Measurements from ENCODE around the gene UBE3A.
"Not testable (repeated sequence)": the region's sequence is repeated elsewhere in the genome, so short reads cannot be mapped to it uniquely, and the experiment has no call there.

Gene UBE3A

DNA sequence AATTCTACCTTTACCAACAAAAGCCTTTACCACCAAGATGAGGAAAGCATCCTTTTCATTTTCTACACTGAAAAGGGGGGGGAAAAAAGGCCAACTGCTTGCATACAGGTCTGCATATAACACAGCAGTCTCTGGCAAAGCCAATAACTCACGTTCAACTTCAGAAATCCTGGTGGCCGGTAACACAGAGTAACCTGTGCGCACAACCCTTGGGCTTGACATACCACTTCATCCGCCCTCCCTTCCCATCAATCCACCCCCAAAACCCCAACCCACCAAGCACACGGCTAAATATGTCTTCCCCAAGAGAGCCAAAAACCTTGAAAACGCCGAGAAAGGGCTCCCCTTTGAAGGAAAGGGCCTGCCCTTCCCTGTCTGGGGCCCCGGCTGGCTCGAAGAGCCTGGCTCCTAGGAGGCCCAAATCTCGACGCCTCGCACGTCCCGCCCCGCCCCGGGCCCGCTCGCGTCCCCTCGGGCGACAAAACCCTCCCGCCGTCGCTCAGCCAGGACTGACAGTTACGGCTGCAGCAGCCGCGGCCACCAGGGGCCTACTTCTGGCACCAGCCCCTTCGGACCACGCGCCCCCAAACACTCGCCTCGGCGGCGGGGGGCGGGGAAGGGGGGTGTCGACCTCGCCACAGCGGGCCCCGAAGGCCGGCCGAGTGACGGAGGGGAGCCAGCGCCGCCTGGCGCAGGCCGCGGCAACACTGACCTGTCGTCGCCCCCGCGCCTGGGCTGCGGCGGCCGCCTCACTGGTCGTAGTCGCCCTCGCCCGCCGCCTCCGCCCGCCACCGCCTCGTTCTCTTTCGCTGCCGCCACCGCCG lies 835 bp downstream of the UBE3A start:
- no peak for DNase-seq

DNA sequence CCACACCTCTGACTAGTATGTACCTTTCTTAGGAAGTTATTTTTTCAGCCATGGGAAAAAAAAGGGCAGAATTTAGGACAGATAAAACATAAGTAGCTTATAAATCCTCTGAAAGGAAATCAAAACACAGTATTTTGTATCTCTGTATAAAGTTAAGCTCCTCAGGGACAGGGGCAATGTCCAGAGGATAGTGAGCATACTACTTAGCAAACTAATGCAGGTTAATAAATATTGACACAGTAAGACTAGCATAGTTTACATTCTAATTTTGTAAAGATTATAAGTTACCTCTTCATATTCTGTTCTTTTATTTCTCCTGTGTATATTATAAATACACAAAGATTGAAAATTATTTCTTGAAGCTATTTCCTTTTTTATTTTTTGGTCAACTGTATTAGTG lies 2.1 kb downstream of the UBE3A start:
- DNase-seq = no peak

DNA sequence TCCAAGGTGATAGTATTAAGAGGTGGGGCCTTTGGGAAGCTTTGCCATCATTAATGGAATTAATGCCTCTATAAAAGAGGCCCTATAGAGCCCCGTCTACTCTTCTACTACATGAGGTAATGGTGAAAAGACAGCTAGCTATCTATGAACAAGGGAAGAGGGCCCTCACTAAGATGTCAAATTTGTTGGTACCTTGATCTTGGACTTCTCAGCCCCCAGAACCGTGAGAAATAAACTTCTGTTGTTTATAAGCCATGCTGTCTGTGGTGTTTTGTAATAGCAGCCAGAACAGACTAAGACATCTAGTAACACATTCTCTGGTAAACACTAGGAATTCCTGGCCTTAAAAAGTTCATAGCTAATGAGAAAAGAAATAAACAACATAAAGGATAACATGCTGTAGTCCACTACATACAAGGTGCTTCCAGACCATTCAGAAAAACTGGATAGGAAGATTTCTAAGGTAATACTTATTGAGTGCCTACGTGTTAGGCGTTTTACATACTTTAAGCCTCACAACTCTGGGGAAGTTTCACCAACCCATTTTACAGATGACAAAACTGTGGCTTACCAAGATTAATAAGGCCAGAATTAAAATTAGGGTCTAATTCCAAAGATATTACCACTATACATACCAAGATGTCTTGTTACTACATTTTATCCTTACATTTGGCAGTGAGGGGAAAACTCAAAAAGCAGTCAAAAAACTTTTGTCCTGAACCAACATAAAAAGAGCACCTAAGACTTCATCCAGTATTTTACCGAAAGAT lies 3.2 kb downstream of the UBE3A start:
- DNase-seq = no peak

DNA sequence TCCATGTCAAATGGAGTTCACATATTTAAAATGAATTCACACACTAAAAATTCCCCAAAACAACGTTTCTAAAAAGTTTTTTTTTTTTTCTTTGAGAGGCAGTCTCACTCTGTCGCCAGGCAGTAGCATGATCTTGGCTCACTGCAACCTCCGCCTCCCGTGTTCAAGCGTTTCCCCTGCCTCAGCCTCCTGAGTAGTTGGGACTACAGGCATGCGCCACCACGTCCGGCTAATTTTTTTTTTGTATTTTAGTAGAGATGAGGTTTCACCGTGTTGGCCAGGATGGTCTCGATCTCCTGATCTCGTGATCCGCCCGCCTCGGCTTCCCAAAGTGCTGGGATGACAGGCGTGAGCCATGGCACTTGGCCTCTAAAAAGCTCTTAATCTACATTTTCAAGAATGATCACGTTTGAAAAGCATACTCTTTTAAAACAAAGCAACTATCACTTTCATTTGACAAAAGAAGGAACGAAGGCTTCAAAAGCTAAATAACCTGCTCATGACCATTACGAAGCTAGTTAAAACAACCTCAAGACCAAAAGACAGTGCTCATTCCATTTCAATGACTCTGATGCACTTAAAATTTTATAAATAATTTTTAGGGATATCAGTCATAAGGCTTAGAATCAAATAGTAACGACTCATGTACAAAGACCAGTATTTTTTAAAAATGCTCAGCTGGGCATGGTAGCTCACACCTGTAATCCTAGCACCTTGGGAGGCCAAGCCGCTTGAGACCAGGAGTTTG lies 5.5 kb downstream of the UBE3A start:
- DNase-seq = no peak

DNA sequence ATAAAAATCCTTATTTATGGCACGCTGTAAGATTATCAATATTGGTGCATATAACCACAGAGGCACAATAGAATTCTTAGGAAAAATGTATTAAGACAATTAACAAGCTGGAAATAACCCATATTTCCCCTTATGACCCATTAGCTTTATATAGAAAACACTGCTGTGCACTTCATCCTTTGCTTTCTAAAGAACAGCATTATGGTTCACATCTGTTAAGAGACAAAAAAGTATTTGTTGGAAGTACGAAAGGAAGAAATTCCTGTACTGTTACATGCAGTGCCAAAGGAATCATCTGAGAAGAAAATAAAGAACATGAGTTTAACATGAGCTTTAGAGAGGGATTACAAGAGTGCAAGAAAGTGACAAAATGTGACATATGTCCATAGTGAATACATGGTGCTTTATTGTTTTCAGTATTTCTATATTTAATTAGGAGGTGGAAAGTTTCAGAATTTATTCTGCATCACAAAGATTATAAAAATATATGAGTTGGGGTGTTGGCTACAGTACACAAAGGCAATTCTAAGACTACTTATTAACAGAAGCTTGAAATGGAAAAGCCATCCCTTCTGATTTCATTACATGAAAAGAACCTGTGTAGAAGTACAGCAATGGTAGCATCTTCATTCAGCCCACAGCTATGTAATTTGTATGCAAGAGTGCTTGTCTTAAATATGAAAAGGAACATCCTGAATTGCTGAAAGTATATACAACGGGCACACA lies 6.8 kb downstream of the UBE3A start:
- no peak for DNase-seq

DNA sequence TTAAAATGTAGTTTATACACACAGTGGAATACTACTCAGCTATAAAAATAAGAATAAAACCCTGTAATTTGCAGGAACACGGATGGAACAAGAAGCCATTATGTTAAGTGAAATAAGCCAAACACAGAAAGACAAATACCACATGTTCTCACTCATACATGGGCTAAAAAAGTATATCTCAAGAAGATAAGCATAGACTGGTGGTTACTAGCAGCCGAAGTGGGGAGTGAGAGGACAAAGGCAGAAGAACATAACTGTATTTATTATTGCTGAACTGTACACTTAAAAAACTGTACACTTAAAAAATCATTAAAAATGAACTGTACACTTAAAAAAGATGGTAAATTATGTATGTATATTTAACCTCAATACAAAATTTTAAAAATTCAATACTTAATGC lies 11.0 kb downstream of the UBE3A start:
- no peak for DNase-seq

DNA sequence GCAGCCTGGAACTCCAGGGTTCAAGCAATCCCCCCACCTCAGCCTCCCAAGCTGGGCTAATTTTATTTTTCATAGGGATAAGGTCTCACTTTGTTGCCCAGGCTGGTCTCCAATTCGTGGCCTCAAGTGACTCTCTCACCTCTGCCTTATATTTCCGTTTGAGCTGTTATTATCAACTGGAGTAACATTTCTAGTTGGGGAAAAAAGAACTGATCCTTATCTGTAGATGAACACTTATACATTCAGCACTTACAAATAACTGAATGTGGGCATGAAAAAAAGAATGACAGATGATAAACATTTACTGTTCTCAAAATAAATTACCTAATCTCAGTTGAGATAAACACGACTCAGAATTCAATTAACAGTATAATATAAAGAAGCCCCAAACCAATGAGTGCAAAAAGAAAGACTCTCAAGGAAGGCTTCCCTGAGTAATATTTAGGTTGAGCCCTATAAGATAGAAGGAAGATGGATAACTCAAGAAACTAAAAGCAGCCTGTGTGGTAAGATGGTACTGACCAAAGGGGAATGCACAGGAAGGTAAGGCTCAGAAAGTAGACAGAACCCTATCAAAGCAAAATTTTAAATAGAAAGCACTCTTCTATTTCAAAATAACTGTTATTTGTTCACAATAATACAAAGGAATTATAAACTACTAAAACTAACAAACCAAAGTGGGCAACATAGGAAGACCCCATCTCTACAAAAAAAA lies 11.8 kb downstream of the UBE3A start:
- DNase-seq = no peak

DNA sequence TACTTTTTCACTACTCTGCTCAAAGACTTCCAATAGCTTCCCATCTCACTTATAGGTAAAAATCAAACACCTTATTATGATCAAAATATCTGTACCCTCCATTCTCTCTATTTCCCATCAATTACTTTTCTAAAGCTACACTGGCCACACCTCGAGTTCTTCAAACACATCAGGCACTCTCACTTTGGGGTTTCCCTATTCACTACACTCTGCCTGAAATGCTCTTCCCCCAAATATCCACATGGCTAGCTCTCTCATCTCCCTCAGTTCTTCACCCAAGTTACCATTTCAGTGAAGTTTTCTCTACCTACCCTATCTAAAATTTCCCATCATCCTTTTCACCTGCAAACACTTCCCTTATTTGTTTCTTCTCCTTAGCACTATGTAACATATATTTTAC lies 14.8 kb downstream of the UBE3A start:
- DNase-seq = no peak

DNA sequence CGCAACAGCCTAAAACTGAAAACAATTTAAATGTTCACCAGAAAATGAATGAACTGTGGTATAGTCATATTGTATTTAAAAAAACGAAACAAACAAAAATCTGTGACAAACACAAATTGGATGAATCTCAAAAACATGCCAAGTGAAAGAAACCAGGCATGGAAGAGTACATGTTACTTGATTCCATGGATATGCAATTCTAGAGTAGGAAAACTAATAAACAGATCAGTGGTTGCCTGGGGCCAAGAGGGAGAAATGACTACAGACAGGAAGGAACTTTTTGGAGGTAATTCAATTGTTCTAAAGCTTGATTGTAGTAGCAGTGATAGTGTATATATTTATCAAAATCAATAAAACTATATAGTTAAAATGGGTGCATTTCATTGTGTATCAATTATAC lies 16.8 kb downstream of the UBE3A start:
- no peak for DNase-seq

DNA sequence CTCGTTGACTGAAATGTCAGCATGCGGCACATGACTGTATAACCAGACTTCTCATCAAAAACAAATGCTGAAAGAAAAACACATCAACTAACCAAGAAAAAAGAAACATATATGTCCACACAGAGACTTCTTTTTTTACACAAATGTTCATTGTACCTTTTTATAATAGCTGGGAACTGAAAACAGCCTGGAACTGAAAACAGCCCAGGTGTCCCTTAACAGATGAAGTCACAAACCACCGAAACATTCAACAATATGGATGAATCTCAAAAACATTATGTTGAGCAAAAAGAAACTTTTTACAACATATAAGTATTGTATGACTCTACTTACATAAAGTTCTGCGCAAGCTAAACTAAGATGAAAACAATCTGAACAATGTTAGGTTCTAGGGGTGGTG lies 20.6 kb downstream of the UBE3A start:
- DNase-seq = no peak

DNA sequence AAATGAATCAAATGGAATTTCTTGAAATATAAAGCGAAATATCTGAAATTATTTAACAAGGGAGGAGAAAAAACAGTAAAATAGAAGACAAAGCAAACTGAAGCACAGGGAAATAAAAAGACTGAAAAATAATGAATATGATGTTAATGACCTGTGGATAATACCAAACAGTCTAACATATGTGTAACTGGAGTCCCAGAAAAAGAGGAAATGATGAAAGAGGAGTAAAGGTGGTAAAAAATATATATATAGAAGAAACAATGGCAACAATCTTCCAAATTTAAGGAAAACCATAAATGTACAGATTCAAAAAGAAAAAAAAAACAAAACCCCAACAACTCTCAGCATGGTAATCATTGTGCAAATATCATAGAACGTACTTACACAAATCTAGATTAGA lies 21.2 kb downstream of the UBE3A start:
- no peak for DNase-seq

DNA sequence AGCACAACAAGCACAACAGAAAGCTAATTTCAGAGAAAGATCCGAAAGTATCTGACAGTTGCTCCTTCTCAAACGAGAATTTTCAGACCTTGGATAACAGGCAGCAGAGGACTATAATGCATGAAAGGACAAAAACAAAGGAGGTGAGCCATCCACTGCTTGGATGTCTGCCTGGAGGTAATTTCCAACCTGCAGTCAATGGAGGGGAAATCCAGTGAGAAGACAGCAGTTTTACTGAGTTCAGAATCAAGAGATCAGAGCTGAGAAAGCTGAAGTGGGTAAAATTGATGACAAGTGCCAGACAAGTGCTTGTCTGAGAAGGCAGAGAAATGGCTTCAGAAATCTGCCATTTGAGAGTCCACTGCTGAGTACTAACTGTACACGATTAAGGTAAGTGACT lies 22.1 kb downstream of the UBE3A start:
- DNase-seq = no peak

DNA sequence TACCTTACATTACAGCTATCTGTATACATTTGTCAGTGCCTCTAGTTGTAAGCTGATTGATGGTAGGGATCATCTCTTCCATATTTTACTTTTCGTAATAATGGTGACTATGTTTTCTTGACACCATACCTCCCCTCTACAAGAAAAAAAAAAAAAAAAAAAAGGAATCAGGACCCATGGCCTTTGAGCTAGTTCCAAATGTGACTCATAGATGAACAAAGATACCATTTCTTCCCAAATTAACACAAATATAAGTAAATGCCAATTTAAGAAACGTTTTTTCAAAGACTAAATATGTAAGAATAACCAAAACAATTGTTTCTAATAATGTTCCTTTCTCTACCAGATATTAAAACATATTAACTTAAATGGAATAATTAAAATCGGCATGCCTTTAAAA lies 23.1 kb downstream of the UBE3A start:
- no peak for DNase-seq

DNA sequence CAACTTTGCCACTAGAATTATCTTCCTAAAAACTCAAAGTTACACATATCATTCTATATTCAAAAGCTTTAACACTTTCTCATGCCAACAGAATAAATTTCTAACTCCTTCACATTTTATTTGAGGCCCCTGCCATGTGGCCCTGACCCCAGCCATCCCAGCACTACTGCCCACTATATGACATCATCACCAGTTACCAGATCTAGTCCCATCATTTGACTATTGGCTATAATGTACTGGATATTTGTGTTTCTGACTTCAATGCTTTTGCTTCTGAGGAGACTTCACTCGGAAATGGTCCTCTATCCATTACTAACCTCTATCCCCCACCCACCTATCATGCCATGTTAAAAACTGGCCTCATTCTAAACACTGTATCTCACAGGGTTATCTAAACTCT lies 23.6 kb downstream of the UBE3A start:
- no peak for DNase-seq

DNA sequence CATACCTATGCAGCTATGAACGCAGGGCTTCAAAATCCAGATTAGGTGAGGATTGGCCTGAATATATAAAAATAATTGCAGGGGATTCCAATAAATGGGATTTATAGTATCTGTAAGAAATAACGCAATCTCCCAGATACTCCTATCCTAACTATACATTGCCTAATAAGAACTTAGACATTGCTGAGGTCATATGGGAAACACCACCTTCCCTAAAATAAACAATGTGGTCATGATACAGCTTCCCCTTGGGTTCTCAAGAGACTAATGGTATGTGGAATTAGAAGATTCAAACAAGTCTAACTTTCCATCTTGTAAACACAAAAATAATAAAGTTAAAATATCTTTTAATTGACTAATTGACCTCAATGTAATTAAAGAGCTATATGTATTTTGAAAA lies 28.2 kb downstream of the UBE3A start:
- no peak for DNase-seq

DNA sequence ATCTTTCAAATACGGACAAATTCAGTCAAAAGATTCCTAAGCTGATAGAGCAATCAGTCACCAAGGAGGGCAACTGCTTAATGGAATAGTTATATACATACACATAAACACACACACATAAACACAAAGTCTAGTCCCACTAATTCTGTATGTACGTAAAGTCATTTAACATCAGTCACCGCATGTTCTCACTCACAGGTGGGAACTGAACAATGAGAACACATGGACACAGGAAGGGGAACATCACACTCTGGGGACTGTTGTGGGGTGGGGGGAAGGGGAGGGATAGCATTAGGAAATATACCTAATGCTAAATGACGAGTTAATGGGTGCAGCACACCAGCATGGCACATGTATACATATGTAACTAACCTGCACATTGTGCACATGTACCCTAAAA lies 29.1 kb downstream of the UBE3A start:
- not testable (repeated sequence) for DNase-seq

DNA sequence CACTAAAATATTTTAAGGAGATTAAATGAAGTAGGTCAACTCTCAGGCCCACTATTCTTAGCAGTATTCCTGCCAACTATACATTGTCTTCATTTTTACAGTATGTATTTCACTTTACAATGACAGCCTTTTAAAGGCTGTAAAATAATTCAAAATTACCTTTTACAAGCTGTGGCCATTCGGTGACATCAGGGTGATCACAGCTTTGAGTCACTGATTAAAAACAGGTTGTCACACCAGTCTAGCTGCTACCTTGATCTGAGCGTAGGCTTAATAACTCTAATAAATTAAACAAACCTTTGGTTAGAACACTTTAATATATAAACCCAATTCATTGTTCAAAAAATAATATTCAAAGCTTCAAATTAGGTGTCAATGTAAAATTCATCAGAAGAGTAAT lies 29.9 kb downstream of the UBE3A start:
- DNase-seq = no peak

DNA sequence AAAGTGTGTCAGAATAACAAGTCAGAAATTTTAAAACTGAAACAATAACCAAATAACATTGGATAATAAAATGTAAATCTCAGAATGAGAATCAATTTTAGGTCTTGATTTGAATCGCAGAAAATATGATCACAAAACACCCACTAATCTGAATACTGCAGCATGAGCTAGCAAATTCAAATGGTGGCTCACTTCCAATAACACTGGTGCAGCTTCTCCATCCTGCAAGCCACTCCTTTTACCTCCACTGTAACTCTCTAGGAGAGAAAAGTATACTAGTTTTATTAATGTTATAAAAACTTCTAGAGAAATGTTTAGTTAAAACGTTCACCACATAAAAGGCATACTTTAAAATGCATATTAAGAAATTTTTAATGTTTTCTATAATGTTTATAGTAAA lies 30.4 kb downstream of the UBE3A start:
- DNase-seq = no peak

DNA sequence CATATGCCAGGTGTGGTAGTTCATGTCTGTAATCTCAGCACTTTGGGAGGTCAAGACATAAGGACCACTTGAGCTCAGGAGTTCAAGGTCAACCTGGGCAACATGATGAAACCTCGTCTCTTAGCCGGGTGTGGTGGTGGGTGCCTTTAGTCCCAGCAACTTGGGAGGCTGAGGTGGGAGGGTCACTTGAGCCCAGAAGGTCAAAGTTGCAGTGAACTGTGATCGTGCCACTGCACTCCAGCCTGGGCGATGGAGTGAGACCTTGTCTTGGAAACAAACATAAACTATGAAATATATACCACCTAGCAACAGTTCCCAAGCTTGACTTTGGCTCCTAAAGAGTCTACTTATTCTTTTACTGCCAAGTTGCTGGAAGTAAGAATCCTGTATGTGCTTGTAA lies 30.9 kb downstream of the UBE3A start:
- DNase-seq = no peak

DNA sequence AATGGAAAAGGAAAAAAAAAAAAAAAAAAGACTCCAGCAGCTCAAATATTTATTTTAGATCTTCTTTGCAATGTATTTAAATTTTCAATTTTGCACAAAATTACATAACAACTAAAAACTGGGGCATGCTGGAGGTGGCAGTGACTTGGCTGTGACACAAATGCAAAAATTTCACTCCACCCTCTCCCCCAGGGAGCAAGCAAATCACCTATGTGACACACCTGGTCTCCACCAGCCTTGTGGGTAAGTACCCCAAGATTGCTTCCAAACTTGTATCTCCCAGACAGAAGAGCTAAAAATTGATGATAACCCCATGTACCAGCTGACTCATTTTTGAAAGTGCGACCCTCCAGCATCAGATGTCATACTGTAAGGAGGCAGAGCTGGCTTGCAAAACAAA lies 32.0 kb downstream of the UBE3A start:
- DNase-seq = no peak

DNA sequence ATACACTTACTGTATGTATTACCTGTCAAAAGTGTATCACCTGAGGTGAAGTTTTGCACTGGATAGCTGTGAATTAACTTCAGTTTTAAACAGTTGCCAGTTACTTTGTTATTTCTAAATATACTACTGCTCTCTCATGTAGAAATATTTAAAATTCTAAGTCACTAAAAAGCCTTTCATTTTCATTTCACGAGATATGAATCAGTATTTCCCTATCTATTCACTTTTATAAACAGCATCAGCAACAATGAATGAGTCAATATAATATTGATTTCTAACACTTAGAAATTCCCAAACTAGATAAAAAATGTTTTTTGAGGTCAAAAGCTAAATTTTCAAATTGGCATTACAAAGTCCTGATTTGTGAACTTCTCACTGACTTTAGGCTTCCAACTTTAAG lies 32.6 kb downstream of the UBE3A start:
- no peak for DNase-seq

DNA sequence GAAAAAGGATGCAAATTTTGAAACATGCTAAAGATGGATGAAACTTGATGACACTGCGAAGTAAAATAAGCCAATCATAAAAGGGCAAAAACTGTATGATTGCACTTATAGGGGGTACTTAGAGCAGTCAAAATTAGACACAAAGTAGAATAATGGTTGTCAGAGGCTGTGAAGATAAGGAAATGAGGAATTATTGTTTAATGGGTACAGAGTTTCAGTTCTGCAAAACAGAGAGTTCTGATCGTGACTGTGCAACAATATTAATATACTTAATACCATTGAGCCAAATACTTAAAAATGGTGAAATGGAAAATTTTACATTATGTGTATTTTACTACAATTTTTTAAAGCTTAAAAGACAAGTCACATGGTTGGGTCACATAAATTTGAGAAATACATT lies 35.1 kb downstream of the UBE3A start:
- no peak for DNase-seq

DNA sequence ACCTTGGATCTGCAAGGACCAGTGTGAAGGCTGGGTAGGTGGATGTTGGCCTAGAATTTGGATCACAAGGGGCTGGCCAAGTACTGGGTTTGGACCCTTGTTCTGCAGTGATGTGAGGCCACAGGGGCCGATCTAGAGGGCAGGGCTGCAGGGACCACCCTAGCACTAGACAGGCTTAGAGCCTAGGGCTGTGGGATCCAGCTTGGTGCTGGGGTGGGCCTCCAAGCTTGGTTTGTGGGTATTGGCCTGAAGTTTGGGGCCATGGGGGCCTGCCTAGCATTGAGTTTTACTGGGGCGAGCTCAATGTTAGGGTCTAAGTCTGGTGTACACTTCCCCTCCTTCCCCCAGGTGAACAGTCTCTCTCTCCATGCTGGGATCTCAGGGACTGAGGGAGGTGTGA lies 36.5 kb downstream of the UBE3A start:
- no peak for DNase-seq

All from NCI-H774 (cell line).